GM21423 (cell line): ENCODE data around the gene COA6.

Experiments
- ATAC-seq: cut with Tn5 transposase; IDR thresholded peaks from one replicate; pipeline ENCODE4 v1.9.1; 2021; ENCODE audit warnings: mild to moderate bottlenecking, moderate library complexity; ENCODE audit not compliant: unreplicated experiment

The COA6 gene

DNA sequence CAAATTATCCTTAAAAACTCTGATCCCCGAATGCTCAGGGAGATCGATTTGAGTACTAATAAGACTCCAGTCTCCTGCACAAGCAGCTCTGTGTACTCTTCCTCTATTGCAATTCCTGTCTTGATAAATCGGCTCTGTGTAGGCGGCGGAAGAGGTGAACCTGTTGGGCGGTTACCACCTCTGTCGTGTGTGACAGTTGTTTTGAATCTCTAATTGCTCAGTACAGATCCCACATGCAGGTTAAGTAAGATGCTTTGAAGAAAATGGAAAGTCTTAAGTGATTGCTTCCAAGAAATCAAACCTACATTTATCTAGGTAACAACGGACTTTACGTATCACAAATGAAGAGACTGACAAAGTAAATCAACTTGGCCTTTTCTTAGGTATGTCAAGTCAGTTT lies 35.5 kb downstream of the COA6 start:
- ATAC-seq, result no peak

- ATAC-seq, result no peak
Observed at GRCh38 chr1:234409328-234409727, 36.1 kb downstream of the COA6 start.

DNA sequence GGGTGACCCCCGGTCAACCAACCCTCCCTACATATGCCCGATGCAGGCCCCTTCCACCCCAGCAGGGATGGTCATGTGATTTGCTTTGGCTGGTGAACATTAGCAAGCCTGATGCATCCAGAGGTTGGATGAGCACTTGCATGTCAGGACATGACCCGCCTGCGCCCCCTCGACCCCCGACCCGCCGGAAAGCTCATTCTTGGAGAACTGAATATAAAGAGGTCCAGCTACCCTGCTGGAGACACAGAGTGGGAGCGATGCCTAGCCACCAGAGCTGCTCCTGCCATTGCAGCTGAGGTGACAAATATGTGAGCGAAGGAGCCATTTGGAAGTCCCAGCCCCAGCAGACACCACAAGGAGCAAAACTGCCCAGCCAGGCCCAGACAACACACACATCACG lies 39.6 kb downstream of the COA6 start:
- no peak for ATAC-seq

- ATAC-seq, result no peak
Observed at GRCh38 chr1:234413485-234413884, 40.2 kb downstream of the COA6 start.

DNA sequence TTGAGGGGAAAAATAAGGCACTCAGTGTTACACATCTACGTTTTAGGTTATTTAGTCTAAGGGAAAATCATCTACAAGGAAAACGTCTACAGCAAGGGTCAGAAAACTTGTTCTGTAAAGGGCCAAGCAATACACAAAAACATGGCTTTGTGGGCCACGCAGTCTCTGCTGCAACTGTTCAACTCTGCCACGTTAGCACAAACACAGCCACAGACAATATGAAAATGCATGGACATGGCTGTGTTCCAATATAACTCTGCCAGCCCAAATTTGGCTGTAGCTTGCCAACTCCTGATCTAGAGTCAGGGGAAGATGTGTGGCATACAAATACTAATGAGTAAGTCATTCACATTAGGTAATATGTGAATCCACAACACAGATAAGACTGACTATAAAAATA lies 40.7 kb downstream of the COA6 start:
- no peak for ATAC-seq

DNA sequence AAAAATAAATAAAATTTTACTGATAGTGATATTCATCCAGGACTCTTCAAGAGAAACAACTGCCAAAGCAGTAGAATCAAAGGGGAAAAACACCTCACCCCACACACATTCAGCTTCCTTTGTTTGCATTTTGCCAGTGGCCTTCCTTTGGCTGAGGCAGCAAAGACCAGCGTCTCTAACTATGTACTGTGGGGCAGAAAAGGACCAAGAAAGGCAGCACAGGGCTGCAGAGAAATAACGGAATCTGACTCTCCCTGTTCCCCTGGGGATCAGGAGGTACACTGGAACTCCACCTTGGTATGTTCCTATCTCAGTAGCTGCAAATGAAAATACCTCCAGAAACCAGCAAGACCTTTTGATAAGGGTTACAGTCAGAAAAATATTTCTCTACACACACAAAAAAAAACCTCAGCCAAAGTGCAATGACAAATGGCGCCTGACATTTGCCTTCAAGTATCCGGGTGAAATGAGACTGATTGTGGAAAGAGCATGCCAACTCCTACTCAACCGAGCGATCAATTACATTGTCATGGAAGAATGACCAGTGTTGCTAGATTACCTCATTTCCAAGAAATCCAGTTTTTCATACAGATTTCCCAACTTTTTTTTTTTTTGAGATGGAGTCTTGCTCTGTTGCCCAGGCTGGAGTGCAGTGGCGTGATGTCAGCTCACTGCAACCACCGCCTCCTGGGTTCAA lies 54.8 kb downstream of the COA6 start:
- no peak for ATAC-seq

DNA sequence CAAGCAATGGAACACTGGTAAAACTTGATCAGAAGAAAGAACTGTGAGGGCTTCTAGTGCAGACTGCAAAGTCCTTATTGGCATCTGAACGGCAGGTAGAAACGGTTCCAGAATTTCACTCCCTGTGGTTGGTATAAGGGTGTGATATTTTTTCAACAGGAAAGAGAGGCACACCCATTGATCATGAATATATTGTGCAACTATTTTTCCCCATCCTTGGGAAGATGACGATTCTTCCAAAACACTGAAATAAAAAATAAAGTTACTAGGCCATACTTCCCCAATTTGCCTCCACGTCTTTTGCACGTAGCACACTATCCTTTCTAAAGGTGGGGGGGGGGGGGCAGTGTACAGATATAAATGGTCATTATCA lies 56.2 kb downstream of the COA6 start:
- ATAC-seq, result no peak

GRCh38 chr1:234430691-234431090 lies 57.4 kb downstream of the COA6 start:
- no peak for ATAC-seq

DNA sequence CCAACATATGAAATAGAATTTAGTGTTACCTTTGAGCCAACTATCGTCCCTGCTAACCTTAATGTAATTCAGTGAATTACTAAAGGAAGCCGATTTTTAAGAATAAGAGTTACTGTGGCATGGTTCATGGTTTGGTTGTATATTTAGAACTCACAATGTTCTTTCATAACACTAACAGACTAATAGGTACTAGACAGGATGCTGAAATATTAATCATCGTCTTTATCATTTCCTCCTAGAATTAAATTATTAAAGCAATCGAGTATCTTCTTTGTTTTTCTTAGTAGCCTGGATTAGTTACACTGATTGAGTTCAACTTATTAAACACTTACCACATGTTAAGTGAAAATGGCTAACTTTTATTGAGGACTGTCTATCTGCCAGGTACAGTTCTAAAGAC lies 58.0 kb downstream of the COA6 start:
- no peak for ATAC-seq

- no peak for ATAC-seq
Observed at GRCh38 chr1:234433563-234434285, 60.5 kb downstream of the COA6 start.
